ENCODE results near the gene ADGRV1. TPM values are rescaled to one million over a fixed set of nuclear protein-coding genes. Genes with fewer than 3 reads are reported as not detected.

ADGRV1 gene
- polyA plus RNA-seq, 3 donors from 2014 or later, result 0.43 TPM; not detected in 2

GRCh38 chr5:91127456-91128081, 569.0 kb downstream of the ADGRV1 start:
- Mint-ChIP-seq H3K4me1 (no peaks in the 10 kb centered on the region), H3K27ac (no peak overlapping the region), H3K27me3 (ENCODE audit: low read depth in 3 of 3) (peaks cover 0 to 4% (median 0%) of the 10 kb centered on the region in 3 donors), H3K4me3 (no peak overlapping the region), H3K36me3 (no peaks in the 10 kb centered on the region), H3K9me3 (no peaks in the 10 kb centered on the region)
- DNase-seq, result no peak

- Mint-ChIP-seq H3K27me3 (ENCODE audit: low read depth in 3 of 3) (peaks cover 0 to 4% (median 0%) of the 10 kb centered on the region in 3 donors), H3K4me1 (no peaks in the 10 kb centered on the region), H3K27ac (no peak overlapping the region), H3K4me3 (no peak overlapping the region), H3K9me3 (no peaks in the 10 kb centered on the region), H3K36me3 (no peaks in the 10 kb centered on the region)
- DNase-seq, result no peak
These were observed 570.0 kb downstream of the ADGRV1 start for GRCh38 chr5:91128604-91129003.

- Mint-ChIP-seq H3K4me3 (no peak overlapping the region), H3K36me3 (no peaks in the 10 kb centered on the region), H3K9me3 (no peaks in the 10 kb centered on the region), H3K4me1 (no peaks in the 10 kb centered on the region), H3K27ac (no peak overlapping the region), H3K27me3 (ENCODE audit: low read depth in 3 of 3) (peaks cover 0 to 4% (median 0%) of the 10 kb centered on the region in 3 donors)
- DNase-seq, result no peak
These were observed 571.2 kb downstream of the ADGRV1 start for GRCh38 chr5:91129748-91130147.

GRCh38 chr5:91130759-91131158, 572.2 kb downstream of the ADGRV1 start:
- Mint-ChIP-seq H3K9me3 (no peaks in the 10 kb centered on the region), H3K27me3 (ENCODE audit: low read depth in 3 of 3) (peaks cover 0 to 4% (median 2%) of the 10 kb centered on the region in 3 donors), H3K4me1 (no peaks in the 10 kb centered on the region), H3K27ac (no peak overlapping the region), H3K36me3 (no peaks in the 10 kb centered on the region), H3K4me3 (no peak overlapping the region)
- DNase-seq, result no peak

- Mint-ChIP-seq H3K36me3 (no peaks in the 10 kb centered on the region), H3K27me3 (ENCODE audit: low read depth in 3 of 3) (peaks cover 0 to 5% (median 2%) of the 10 kb centered on the region in 3 donors), H3K4me1 (no peaks in the 10 kb centered on the region), H3K9me3 (no peaks in the 10 kb centered on the region), H3K4me3 (no peak overlapping the region), H3K27ac (no peak overlapping the region)
- DNase-seq, result no peak
These were observed 574.0 kb downstream of the ADGRV1 start for GRCh38 chr5:91132550-91132949.

- DNase-seq, result no peak
- Mint-ChIP-seq H3K4me3 (no peak overlapping the region), H3K9me3 (no peaks in the 10 kb centered on the region), H3K36me3 (no peaks in the 10 kb centered on the region), H3K27ac (no peak overlapping the region), H3K27me3 (ENCODE audit: low read depth in 3 of 3) (peaks cover 0 to 4% (median 2%) of the 10 kb centered on the region in 3 donors), H3K4me1 (no peaks in the 10 kb centered on the region)
These were observed 574.6 kb downstream of the ADGRV1 start for GRCh38 chr5:91133183-91133582.

GRCh38 chr5:91135475-91136248, 577.1 kb downstream of the ADGRV1 start:
- no peaks in the 10 kb centered on the region for H3K36me3 Mint-ChIP-seq

GRCh38 chr5:91136271-91136670, 577.7 kb downstream of the ADGRV1 start:
- no peaks in the 10 kb centered on the region for H3K36me3 Mint-ChIP-seq
- H3K27me3 Mint-ChIP-seq (ENCODE audit: low read depth in 3 of 3), result peaks cover 0 to 4% (median 2%) of the 10 kb centered on the region in 3 donors
- H3K27ac Mint-ChIP-seq, result no peak overlapping the region
- no peaks in the 10 kb centered on the region for H3K9me3 Mint-ChIP-seq
- no peak overlapping the region for H3K4me3 Mint-ChIP-seq
- H3K4me1 Mint-ChIP-seq, result peaks cover 11 to 13% of the 10 kb centered on the region in 2 donors
- no peak for DNase-seq

More at GRCh38 chr5:91135475-91136248, 577.1 kb downstream of the ADGRV1 start:
- no peaks in the 10 kb centered on the region for H3K9me3 Mint-ChIP-seq
- H3K4me3 Mint-ChIP-seq, result no peak overlapping the region
- H3K4me1 Mint-ChIP-seq, result peaks cover 11 to 13% of the 10 kb centered on the region in 2 donors
- DNase-seq, result no peak
- no peak overlapping the region for H3K27ac Mint-ChIP-seq
- peaks cover 0 to 4% (median 2%) of the 10 kb centered on the region in 3 donors for H3K27me3 Mint-ChIP-seq (ENCODE audit: low read depth in 3 of 3)

GRCh38 chr5:91137647-91138046, 579.0 kb downstream of the ADGRV1 start:
- Mint-ChIP-seq H3K4me1 (peaks cover 22 to 25% of the 10 kb centered on the region in 2 donors), H3K4me3 (no peak overlapping the region), H3K36me3 (no peaks in the 10 kb centered on the region), H3K27ac (no peak overlapping the region), H3K27me3 (ENCODE audit: low read depth in 3 of 3) (peaks cover 0 to 4% (median 2%) of the 10 kb centered on the region in 3 donors), H3K9me3 (no peaks in the 10 kb centered on the region)
- no peak for DNase-seq

- H3K27me3 Mint-ChIP-seq (ENCODE audit: low read depth in 3 of 3), result peaks cover 0 to 7% (median 2%) of the 10 kb centered on the region in 3 donors
- H3K4me3 Mint-ChIP-seq, result peak overlapping the region in 1 of 5 donors; percentile 5
- no peaks in the 10 kb centered on the region for H3K36me3 Mint-ChIP-seq
- no peaks in the 10 kb centered on the region for H3K9me3 Mint-ChIP-seq
- no peak for DNase-seq
- H3K27ac Mint-ChIP-seq, result peak overlapping the region in 4 of 6 donors; percentile 0 to 60 (median 7)
- peaks cover 25 to 28% of the 10 kb centered on the region in 2 donors for H3K4me1 Mint-ChIP-seq
These were observed 581.1 kb downstream of the ADGRV1 start for GRCh38 chr5:91139572-91140200.

- DNase-seq, result no peak
- Mint-ChIP-seq H3K27me3 (ENCODE audit: low read depth in 3 of 3) (peaks cover 0 to 5% (median 2%) of the 10 kb centered on the region in 3 donors), H3K9me3 (no peaks in the 10 kb centered on the region), H3K4me1 (peaks cover 25 to 28% of the 10 kb centered on the region in 2 donors), H3K36me3 (no peaks in the 10 kb centered on the region), H3K4me3 (no peak overlapping the region), H3K27ac (no peak overlapping the region)
These were observed 582.1 kb downstream of the ADGRV1 start for GRCh38 chr5:91140657-91141056.

GRCh38 chr5:91141642-91142041, 583.0 kb downstream of the ADGRV1 start:
- peaks cover 25 to 28% of the 10 kb centered on the region in 2 donors for H3K4me1 Mint-ChIP-seq
- peak overlapping the region in 2 of 5 donors; percentile 15 to 27 for H3K4me3 Mint-ChIP-seq
- H3K27me3 Mint-ChIP-seq (ENCODE audit: low read depth in 3 of 3), result peaks cover 0 to 5% (median 2%) of the 10 kb centered on the region in 3 donors
- no peak overlapping the region for H3K27ac Mint-ChIP-seq
- no peaks in the 10 kb centered on the region for H3K9me3 Mint-ChIP-seq
- no peaks in the 10 kb centered on the region for H3K36me3 Mint-ChIP-seq
- DNase-seq, result no peak

- peaks cover 25 to 28% of the 10 kb centered on the region in 2 donors for H3K4me1 Mint-ChIP-seq
- H3K36me3 Mint-ChIP-seq, result no peaks in the 10 kb centered on the region
- peaks cover 0 to 5% (median 2%) of the 10 kb centered on the region in 3 donors for H3K27me3 Mint-ChIP-seq (ENCODE audit: low read depth in 3 of 3)
- DNase-seq, result no peak
- peak overlapping the region in 3 of 5 donors; percentile 10 to 61 (median 41) for H3K4me3 Mint-ChIP-seq
- H3K27ac Mint-ChIP-seq, result no peak overlapping the region
- H3K9me3 Mint-ChIP-seq, result no peaks in the 10 kb centered on the region
These were observed 583.8 kb downstream of the ADGRV1 start for GRCh38 chr5:91142386-91142785.

- DNase-seq, result no peak
- no peak overlapping the region for H3K27ac Mint-ChIP-seq
- peak overlapping the region in 2 of 5 donors; percentile 41 to 61 for H3K4me3 Mint-ChIP-seq
- peaks cover 0 to 5% (median 0%) of the 10 kb centered on the region in 3 donors for H3K27me3 Mint-ChIP-seq (ENCODE audit: low read depth in 3 of 3)
- H3K36me3 Mint-ChIP-seq, result no peaks in the 10 kb centered on the region
- no peaks in the 10 kb centered on the region for H3K9me3 Mint-ChIP-seq
- H3K4me1 Mint-ChIP-seq, result peaks cover 28 to 31% of the 10 kb centered on the region in 2 donors
These were observed 584.2 kb downstream of the ADGRV1 start for GRCh38 chr5:91142819-91143218.

All from immature natural killer cell (primary cell).